HUES6 (cell line): ENCODE data around the gene PDSS2.

Experiments
- H3K27ac ChIP-seq: 2 replicates; pipeline ENCODE4 v1.7.0; 2013; ENCODE audit warnings: low read depth, mild to moderate bottlenecking, low read length, inconsistent platforms
- H3K27me3 ChIP-seq: 2 replicates; pipeline ENCODE4 v1.6.1; 2013; ENCODE audit warnings: low read length; ENCODE audit not compliant: control insufficient read depth, insufficient read depth
- H3K36me3 ChIP-seq: 2 replicates; pipeline ENCODE4 v1.6.1; 2013; ENCODE audit warnings: low read length; ENCODE audit not compliant: control insufficient read depth, insufficient read depth
- H3K4me1 ChIP-seq: 2 replicates; pipeline ENCODE4 v1.6.1; 2013; ENCODE audit warnings: low read length; ENCODE audit not compliant: control insufficient read depth, insufficient read depth
- H3K4me3 ChIP-seq: 2 replicates; pipeline ENCODE4 v1.5.1; 2013; ENCODE audit warnings: low read depth, low read length
- H3K9ac ChIP-seq: one replicate; pipeline ENCODE4 v1.6.1; 2013; ENCODE audit warnings: mild to moderate bottlenecking, low read length
- H3K9me3 ChIP-seq: 2 replicates; pipeline ENCODE4 v1.6.1; 2013; ENCODE audit warnings: low read depth, low read length; ENCODE audit not compliant: control insufficient read depth, insufficient read depth

PDSS2 gene

DNA sequence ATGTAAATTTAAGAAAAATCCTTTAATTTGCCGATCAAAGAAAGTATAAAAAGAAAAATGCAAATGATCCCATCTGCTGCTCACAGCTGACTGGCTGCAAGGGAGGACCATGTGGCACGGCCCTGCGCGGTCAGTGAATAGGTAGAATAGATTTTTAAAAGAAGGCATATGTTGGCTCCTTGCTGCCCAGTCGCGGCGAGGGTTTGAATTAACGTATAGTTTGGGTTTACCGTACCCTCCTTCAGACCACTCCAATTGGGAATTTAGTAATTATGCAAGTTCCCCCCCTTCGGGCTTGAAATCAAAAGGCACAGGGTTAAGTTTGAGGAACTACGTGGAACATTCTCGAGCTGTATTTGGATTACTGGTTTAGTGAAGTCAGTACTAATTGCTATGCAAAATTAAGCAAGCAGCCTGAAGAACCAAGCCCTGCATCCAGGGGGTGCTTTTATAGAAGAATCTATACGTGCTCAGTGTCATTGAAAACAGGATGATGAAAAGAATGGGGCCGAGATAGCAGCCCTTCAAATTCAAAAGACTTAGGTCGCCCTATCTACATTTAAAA is 343.0 kb downstream of the PDSS2 start:
- Histone ChIP-seq H3K27me3 (no peaks in the 10 kb centered on the region), H3K9me3 (no peaks in the 10 kb centered on the region), H3K36me3 (peaks cover 3% of the 10 kb centered on the region; the same call in 1 of the 2 replicates), H3K27ac (peak overlapping the region; percentile 97), H3K4me3 (peak overlapping the region; percentile 67), H3K9ac (peak overlapping the region; percentile 96), H3K4me1 (peaks cover 36% of the 10 kb centered on the region)

DNA sequence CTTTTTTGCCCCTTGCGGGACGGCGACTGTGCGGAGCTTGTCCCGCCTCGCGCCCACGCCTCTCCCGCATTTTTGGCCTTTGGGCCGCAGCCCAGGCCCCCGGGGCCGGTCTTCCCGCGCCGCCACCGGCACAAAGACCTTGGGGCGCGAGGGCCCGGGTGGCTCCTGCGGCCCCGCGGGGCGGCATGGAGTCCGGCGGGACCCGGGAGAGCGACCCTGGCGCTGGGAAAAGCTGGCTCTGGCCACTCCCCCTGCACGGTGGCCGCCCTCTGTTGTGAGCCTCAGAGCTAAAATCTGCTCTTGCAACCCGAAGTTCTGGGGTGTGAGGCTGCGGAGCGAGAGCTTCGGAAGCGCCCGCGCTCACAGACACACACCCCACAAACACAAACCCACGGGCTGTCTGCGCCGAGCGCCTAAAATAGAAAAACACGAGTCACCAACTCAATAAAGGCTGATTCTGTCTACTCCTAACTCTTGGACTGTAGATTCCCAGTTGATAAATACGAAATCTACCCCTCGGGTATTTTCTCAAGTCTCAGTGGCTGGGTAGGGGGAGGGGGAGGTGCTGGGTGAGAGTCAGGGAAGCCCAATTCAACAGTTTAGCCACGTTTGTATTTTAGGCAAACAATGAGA is 343.6 kb downstream of the PDSS2 start:
- no peaks in the 10 kb centered on the region for H3K9me3 ChIP-seq
- peak overlapping the region; percentile 67 for H3K4me3 ChIP-seq
- peaks cover 3% of the 10 kb centered on the region; the same call in 1 of the 2 replicates for H3K36me3 ChIP-seq
- H3K27ac ChIP-seq = peak overlapping the region; percentile 97
- peaks cover 33% of the 10 kb centered on the region for H3K4me1 ChIP-seq
- no peaks in the 10 kb centered on the region for H3K27me3 ChIP-seq
- peak overlapping the region; percentile 96 for H3K9ac ChIP-seq

DNA sequence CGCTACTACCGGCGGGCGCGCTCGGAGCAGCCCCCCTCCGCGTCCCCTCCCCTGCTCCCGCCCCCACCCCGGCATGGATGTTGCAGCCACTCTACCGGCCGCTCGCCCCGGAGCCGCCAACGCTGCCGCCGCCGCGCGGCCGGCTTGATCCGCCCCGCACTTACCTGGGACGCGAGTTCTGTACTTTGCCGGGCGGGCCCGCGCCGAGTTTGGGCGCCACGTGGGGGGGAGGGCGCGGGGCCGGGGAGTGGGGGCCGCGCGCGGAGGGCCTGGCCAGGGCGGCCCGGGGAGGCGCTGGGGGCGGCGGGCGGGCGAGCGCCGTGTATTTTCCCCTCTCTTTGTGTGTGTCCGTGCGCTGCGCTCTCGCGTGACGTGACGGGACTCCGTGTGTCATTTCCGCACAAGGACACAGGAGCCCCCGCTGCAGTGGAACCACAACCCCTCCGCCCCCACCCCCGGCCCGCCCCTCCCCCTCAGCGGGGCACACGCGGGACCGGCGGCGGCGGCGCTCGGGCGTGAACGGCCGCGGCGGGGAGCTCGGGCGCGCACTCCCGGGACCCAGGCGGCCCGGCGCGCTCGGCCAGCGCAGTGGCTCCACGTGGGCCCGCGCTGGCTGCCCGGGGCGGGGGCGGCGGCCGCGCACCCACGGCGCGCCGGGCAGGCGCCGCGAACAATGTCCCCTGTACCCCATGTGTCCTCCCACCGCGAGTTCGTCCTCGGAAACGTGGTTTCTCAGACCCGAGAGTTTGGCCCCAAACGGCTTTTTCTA is 344.3 kb downstream of the PDSS2 start, which contains the start of gene BEND3:
TSS of gene BEND3 (minus strand) at position 590 of the 769 bp plus-strand sequence. CDS start 16,230 bp downstream, outside the sequence.
- peaks cover 33% of the 10 kb centered on the region for H3K4me1 ChIP-seq
- H3K36me3 ChIP-seq = peaks cover 3% of the 10 kb centered on the region; the same call in 1 of the 2 replicates
- no peaks in the 10 kb centered on the region for H3K27me3 ChIP-seq
- peak within 1 kb of the TSS; percentile 96 for H3K9ac ChIP-seq
- H3K4me3 ChIP-seq = peak within 1 kb of the TSS; percentile 67
- H3K9me3 ChIP-seq = no peaks in the 10 kb centered on the region
- H3K27ac ChIP-seq = peak within 1 kb of the TSS; percentile 97

DNA sequence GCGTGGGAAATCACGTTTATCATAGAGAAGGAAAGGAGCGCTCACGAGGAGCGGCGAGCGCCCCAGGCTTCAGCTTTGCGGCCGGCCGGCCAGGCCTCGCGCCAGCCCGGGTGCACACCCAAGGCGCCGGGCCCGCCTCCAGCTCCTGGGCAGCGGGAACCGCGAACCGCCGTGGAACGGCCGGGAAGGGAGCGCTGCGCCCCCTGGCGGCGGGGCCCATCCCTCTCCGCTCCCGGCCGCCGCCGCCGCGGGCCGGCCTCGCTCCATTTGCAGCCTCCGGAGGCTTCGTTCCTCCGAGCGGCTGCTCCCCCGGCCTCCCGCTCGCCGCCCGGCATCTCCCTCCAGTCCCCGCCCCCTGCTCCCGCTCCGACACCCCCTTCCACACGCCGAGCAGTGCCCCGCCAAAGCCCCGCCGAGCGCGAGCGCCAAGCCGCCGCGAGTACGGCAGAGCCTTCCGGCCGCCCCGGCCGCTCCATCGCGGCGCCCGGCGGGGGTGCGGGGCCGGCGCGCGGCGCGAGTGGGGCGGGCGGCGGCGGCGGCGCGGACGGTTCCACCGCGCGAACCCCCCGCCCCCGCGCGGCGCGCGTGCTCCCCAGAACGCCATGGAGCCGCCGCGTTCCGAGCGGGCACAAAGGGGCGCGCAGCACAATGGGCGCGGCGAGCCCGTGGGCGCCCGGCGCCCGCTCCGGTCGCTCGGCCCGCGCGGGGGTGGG is 345.0 kb downstream of the PDSS2 start:
- no peaks in the 10 kb centered on the region for H3K9me3 ChIP-seq
- peak overlapping the region; percentile 81 for H3K9ac ChIP-seq
- peak overlapping the region; percentile 58 for H3K27ac ChIP-seq
- H3K4me1 ChIP-seq = peaks cover 33% of the 10 kb centered on the region
- peak overlapping the region; percentile 67 for H3K4me3 ChIP-seq
- H3K27me3 ChIP-seq = no peaks in the 10 kb centered on the region
- H3K36me3 ChIP-seq = peaks cover 3% of the 10 kb centered on the region; the same call in 1 of the 2 replicates

DNA sequence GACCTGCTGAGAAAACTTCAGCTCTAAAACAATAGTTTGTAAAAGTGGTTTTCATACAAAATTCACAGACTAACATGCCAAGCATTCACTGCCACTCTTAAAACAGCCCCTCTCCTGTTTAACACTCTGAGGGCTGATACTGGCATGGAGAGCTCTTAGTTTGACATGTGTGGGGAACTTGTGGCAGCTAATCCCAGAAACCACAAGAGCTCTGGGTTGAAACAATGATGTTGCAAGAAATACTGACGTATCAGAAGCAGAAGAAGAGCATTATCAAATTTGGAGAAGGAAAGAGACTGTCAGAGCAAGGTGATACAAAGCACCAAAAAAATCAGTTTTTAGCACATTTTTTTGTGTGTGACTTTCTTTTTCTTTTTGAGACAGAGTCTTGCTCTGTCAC is 349.2 kb downstream of the PDSS2 start:
- H3K9me3 ChIP-seq = no peaks in the 10 kb centered on the region
- H3K36me3 ChIP-seq = peaks cover 3% of the 10 kb centered on the region; the same call in 1 of the 2 replicates
- H3K27me3 ChIP-seq = no peaks in the 10 kb centered on the region
- H3K9ac ChIP-seq = no peak overlapping the region
- H3K27ac ChIP-seq = no peak overlapping the region
- no peak overlapping the region for H3K4me3 ChIP-seq
- peaks cover 31% of the 10 kb centered on the region for H3K4me1 ChIP-seq

DNA sequence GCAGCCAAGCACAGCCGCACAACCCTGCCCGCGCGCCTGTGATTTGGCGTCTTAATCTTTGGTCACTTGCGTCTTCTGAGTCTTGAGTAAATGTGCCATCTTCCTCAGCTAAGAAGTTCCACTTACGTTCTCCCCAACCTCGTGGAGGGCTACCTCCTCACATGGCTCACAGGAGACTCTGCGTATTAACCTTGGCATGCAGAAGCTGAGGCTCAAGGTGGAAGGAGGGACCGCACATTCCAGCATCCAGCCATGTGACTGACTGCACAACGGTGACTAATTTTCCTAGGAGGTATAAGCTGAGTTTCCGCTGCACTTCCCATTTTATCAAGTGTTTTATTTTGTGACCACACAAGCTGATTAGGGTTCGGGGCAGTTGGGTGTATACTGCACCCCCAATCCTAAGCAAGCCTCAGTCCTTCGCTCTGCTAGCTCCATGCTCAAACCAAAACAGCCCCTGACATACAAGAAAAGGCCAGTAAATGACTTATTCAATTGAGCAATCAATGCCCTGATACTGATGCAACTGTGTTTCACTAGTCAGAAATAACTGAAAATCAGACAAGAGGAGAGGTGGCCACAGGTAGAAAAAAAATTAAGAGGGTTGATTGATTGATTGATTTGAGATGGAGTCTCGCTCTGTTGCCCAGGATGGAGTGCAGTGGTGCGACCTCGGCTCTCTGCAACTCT is 351.0 kb downstream of the PDSS2 start:
- Histone ChIP-seq H3K27me3 (no peaks in the 10 kb centered on the region), H3K4me3 (no peak overlapping the region), H3K9me3 (no peaks in the 10 kb centered on the region), H3K9ac (no peak overlapping the region), H3K36me3 (peaks cover 3% of the 10 kb centered on the region; the same call in 1 of the 2 replicates), H3K4me1 (peaks cover 25% of the 10 kb centered on the region), H3K27ac (no peak overlapping the region)

DNA sequence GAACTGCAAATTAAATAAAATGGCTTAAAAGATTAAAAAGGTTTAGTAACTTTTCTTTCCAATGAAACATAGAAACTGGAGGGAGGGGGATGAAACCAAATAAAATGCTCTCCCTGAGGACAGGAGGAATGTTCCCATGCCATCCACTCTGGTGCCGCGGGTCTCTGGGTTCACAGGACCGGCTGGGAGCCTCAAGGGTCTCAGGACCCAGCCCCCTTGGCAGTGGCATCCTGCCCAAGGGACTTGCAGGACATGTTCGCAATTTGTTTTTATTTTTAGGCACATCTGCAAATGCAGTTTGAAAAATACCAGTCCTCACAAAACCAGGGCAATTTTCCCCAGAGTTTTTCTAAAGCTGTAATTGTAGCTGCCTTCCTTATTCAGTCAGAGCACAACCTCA is 351.6 kb downstream of the PDSS2 start:
- Histone ChIP-seq H3K27me3 (no peaks in the 10 kb centered on the region), H3K4me3 (no peak overlapping the region), H3K9ac (no peak overlapping the region), H3K9me3 (no peaks in the 10 kb centered on the region), H3K4me1 (peaks cover 27% of the 10 kb centered on the region), H3K36me3 (peaks cover 3% of the 10 kb centered on the region; the same call in 1 of the 2 replicates), H3K27ac (no peak overlapping the region)

DNA sequence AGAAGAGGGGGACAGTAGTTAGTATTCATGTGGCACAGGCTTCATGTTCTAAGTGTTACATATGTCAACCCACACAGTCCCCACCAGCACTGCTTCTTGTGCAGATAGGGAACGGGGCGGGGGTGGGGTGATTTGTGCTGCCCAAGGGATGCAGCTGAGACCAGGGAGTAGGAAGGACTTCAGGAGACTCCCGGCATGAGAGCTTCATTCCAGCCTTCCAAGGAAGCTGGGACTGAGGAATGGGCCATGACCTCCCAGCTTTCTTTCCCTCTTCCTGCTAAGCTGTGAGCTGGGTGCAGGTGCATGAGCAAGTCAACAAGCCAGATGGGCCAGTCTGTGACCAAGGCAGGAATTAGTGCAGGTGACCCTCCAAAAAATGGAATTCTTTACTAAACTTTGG is 353.2 kb downstream of the PDSS2 start:
- no peaks in the 10 kb centered on the region for H3K27me3 ChIP-seq
- peak overlapping the region; percentile 19; the same call in 1 of the 2 replicates for H3K27ac ChIP-seq
- peak overlapping the region; percentile 17 for H3K9ac ChIP-seq
- H3K9me3 ChIP-seq = no peaks in the 10 kb centered on the region
- H3K4me3 ChIP-seq = no peak overlapping the region
- no peaks in the 10 kb centered on the region; the same call in 1 of the 2 replicates for H3K36me3 ChIP-seq
- peaks cover 36% of the 10 kb centered on the region for H3K4me1 ChIP-seq

DNA sequence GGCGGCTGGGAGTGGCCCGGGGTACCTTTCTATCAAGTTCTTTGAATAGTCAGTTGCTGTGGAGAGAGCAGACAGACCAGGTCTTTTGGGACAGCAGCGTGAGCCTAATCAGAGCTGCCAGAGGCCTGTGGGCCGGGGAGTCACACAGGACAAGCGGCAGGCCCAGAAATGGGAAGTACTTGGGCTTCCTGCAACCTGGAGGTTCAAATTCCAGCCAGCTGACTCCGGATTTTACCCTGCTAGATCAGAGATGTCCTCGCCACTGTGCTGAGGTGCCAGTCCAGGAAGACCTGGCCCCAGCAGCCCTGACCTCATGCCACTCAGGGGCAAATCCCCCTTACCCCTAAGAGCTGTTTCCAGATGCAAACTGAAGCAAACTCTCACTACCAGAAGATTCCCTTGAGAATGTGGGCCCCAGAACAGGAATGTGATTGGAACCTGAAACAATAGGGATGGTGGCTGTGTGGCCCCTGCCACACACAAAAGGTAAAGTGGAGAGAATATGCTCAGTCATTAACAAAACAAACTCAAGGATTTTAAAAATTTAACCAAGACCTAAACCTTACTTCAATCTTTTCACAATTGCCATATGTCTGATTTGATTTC is 353.8 kb downstream of the PDSS2 start:
- Histone ChIP-seq H3K4me1 (peaks cover 36% of the 10 kb centered on the region), H3K36me3 (no peaks in the 10 kb centered on the region; the same call in 1 of the 2 replicates), H3K9me3 (no peaks in the 10 kb centered on the region), H3K27ac (peak overlapping the region; percentile 19), H3K4me3 (no peak overlapping the region), H3K9ac (peak overlapping the region; percentile 17), H3K27me3 (no peaks in the 10 kb centered on the region)

DNA sequence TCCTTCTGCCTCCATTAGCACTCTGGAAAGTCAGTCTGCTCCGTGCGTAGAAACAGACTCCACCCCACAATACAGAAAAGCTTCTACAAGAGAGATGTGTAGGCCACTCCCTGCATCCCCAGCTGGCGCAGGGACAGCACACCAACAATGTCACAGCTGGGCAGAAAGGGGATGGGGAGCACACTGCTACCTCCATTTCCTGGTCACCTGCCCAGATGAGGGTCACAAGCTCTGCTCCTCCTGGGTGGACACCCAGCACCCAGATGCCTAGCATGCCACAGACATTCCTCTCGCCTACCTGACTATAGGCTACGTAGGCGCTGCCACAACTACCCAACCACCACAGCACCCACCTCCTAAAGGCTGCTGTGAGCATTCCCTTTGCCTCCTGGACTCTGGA is 356.3 kb downstream of the PDSS2 start:
- H3K36me3 ChIP-seq = peaks cover 6% of the 10 kb centered on the region
- H3K9me3 ChIP-seq = no peaks in the 10 kb centered on the region
- peaks cover 31% of the 10 kb centered on the region for H3K4me1 ChIP-seq
- H3K9ac ChIP-seq = no peak overlapping the region
- no peak overlapping the region for H3K27ac ChIP-seq
- no peaks in the 10 kb centered on the region for H3K27me3 ChIP-seq
- no peak overlapping the region for H3K4me3 ChIP-seq
